HepG2 (cell line): ENCODE data around the gene PGRMC2. TPM values are rescaled to one million over a fixed set of nuclear protein-coding genes. Genes with fewer than 3 reads are reported as not detected.

Experiments
- ATF5 ChIP-seq: sonication (generic); formaldehyde crosslinking; IDR thresholded peaks from 2 replicates; pipeline ENCODE4 v1.4.0; 2020; ENCODE audit warnings: mild to moderate bottlenecking, low read depth, missing genetic modification reagents
- FOXC1 ChIP-seq: sonication (generic); formaldehyde crosslinking; IDR thresholded peaks from 2 replicates; pipeline ENCODE4 v1.8.0; 2022; ENCODE audit warnings: mild to moderate bottlenecking, missing genetic modification reagents, borderline replicate concordance
- FOXK1 ChIP-seq: sonication (generic); formaldehyde crosslinking; IDR thresholded peaks from 2 replicates; pipeline ENCODE4 v1.4.0; 2020; ENCODE audit warnings: low read depth, missing genetic modification reagents, borderline replicate concordance
- HNRNPK ChIP-seq: fragments of 200-400 bp; formaldehyde crosslinking; IDR thresholded peaks from 2 replicates; pipeline ENCODE4 v1.6.1; 2018; ENCODE audit warnings: low read length, low read depth, moderate library complexity, mild to moderate bottlenecking; ENCODE audit not compliant: poor library complexity, severe bottlenecking
- NR2F6 ChIP-seq, 2 experiments: IDR thresholded peaks; 2 replicates each; pipeline ENCODE4 v1.6.1; 2016; ENCODE audit warnings: antibody characterized with exemption in 1 of 2, mild to moderate bottlenecking in 1 of 2
- PHF21A ChIP-seq: sonication (generic); formaldehyde crosslinking; IDR thresholded peaks from 2 replicates; pipeline ENCODE4 v1.5.0; 2020; ENCODE audit warnings: mild to moderate bottlenecking, missing genetic modification reagents
- SATB2 ChIP-seq: sonication (generic); formaldehyde crosslinking; IDR thresholded peaks from 2 replicates; pipeline ENCODE4 v1.5.0; 2020; ENCODE audit warnings: missing genetic modification reagents
- SNAPC2 ChIP-seq: sonication (generic); formaldehyde crosslinking; IDR thresholded peaks from 2 replicates; pipeline ENCODE4 v1.8.1; 2022; ENCODE audit warnings: mild to moderate bottlenecking, missing genetic modification reagents
- ZNF552 ChIP-seq: sonication (generic); formaldehyde crosslinking; IDR thresholded peaks from 2 replicates; pipeline ENCODE4 v1.9.0; 2022; ENCODE audit warnings: missing genetic modification reagents, mild to moderate bottlenecking, borderline replicate concordance
- ZNF672 ChIP-seq: sonication (generic); formaldehyde crosslinking; IDR thresholded peaks from 2 replicates; pipeline ENCODE4 v1.8.1; 2022; ENCODE audit warnings: missing genetic modification reagents
- ZNF678 ChIP-seq: sonication (generic); formaldehyde crosslinking; IDR thresholded peaks from 2 replicates; pipeline ENCODE4 v1.4.0; 2020; ENCODE audit warnings: mild to moderate bottlenecking, missing genetic modification reagents
- polyA plus RNA-seq, 8 experiments: library from polyadenylated mRNA; depleted of rRNA in 3 of 8; stranded (reverse) in 7 of 8; unstranded in 1 of 8; fragments of >200 nt; fragmentation: Illumina TruSeq in 4 of 8; extraction: Trizol in 4 of 8; gene quantifications; 2 replicates each; pipeline versions ENCODE4 v1.2.1 to v1.2.3, GENCODE V29; 2011 to 2016; ENCODE audit warnings: low read depth in 4 of 8, missing spikeins in 1 of 8, mixed read lengths in 1 of 8; ENCODE audit not compliant: insufficient read depth in 1 of 8
- total RNA-seq, 5 experiments: library from RNA; depleted of rRNA; stranded (reverse); fragments of >200 nt; fragmentation: Illumina TruSeq; extraction: Trizol; gene quantifications; 2 replicates each; pipeline ENCODE4 v1.2.3, GENCODE V29; 2016; ENCODE audit warnings: low read depth in 1 of 5
- TF ChIP-seq, protein P1 (sequence below): sonication (generic); formaldehyde crosslinking; IDR thresholded peaks from one replicate; pipeline ENCODE4 v1.5.1; 2020; ENCODE audit warnings: mild to moderate bottlenecking, missing genetic modification reagents; ENCODE audit errors: not compliant biosample characterization
- TF ChIP-seq, protein P2 (sequence below): sonication (generic); formaldehyde crosslinking; IDR thresholded peaks from 2 replicates; pipeline ENCODE4 v1.4.0; 2020; ENCODE audit warnings: missing genetic modification reagents

The PGRMC2 gene
- total and polyA plus RNA-seq, 2 of the 13 experiments (the other 11 are each of a cell fraction or from before 2014, with no cell fraction given): 16.0 to 19.8 TPM

GRCh38 chr4:128287871-128288688, 467 bp upstream of the PGRMC2 start (continued):
- TF ChIP-seq ZNF552: peak; percentile 98
- TF ChIP-seq ZNF678 (CRISPR knock-in tag): peak; percentile 97
- peak; percentile 97 for TF ChIP-seq FOXC1
- TF ChIP-seq SNAPC2 (CRISPR knock-in tag): peak; percentile 88
- peak; percentile 83 for TF ChIP-seq PHF21A (CRISPR knock-in tag)
- peak; percentile 93; the same call in 1 of the 2 replicates for TF ChIP-seq ZNF672 (CRISPR knock-in tag)
- TF ChIP-seq, protein P1, sequence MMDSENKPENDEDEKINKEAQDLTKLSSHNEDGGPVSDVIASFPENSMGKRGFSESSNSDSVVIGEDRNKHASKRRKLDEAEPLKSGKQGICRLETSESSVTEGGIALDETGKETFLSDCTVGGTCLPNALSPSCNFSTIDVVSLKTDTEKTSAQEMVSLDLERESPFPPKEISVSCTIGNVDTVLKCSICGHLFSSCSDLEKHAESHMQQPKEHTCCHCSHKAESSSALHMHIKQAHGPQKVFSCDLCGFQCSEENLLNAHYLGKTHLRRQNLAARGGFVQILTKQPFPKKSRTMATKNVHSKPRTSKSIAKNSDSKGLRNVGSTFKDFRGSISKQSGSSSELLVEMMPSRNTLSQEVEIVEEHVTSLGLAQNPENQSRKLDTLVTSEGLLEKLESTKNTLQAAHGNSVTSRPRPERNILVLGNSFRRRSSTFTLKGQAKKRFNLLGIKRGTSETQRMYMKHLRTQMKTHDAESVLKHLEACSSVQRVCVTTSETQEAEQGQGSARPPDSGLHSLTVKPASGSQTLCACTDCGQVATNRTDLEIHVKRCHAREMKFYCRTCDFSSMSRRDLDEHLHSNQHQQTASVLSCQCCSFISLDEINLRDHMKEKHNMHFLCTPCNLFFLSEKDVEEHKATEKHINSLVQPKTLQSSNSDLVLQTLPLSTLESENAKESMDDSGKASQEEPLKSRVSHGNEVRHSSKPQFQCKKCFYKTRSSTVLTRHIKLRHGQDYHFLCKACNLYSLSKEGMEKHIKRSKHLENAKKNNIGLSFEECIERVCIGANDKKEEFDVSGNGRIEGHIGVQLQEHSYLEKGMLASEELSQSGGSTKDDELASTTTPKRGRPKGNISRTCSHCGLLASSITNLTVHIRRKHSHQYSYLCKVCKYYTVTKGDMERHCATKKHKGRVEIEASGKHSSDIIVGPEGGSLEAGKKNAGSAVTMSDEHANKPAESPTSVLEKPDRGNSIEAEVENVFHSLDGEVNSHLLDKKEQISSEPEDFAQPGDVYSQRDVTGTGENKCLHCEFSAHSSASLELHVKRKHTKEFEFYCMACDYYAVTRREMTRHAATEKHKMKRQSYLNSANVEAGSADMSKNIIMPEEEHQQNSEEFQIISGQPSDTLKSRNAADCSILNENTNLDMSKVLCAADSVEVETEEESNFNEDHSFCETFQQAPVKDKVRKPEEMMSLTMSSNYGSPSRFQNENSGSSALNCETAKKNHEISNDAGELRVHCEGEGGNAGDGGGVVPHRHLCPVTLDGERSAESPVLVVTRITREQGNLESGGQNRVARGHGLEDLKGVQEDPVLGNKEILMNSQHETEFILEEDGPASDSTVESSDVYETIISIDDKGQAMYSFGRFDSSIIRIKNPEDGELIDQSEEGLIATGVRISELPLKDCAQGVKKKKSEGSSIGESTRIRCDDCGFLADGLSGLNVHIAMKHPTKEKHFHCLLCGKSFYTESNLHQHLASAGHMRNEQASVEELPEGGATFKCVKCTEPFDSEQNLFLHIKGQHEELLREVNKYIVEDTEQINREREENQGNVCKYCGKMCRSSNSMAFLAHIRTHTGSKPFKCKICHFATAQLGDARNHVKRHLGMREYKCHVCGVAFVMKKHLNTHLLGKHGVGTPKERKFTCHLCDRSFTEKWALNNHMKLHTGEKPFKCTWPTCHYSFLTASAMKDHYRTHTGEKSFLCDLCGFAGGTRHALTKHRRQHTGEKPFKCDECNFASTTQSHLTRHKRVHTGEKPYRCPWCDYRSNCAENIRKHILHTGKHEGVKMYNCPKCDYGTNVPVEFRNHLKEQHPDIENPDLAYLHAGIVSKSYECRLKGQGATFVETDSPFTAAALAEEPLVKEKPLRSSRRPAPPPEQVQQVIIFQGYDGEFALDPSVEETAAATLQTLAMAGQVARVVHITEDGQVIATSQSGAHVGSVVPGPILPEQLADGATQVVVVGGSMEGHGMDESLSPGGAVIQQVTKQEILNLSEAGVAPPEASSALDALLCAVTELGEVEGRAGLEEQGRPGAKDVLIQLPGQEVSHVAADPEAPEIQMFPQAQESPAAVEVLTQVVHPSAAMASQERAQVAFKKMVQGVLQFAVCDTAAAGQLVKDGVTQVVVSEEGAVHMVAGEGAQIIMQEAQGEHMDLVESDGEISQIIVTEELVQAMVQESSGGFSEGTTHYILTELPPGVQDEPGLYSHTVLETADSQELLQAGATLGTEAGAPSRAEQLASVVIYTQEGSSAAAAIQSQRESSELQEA: peak; percentile 99
- TF ChIP-seq, protein P2, sequence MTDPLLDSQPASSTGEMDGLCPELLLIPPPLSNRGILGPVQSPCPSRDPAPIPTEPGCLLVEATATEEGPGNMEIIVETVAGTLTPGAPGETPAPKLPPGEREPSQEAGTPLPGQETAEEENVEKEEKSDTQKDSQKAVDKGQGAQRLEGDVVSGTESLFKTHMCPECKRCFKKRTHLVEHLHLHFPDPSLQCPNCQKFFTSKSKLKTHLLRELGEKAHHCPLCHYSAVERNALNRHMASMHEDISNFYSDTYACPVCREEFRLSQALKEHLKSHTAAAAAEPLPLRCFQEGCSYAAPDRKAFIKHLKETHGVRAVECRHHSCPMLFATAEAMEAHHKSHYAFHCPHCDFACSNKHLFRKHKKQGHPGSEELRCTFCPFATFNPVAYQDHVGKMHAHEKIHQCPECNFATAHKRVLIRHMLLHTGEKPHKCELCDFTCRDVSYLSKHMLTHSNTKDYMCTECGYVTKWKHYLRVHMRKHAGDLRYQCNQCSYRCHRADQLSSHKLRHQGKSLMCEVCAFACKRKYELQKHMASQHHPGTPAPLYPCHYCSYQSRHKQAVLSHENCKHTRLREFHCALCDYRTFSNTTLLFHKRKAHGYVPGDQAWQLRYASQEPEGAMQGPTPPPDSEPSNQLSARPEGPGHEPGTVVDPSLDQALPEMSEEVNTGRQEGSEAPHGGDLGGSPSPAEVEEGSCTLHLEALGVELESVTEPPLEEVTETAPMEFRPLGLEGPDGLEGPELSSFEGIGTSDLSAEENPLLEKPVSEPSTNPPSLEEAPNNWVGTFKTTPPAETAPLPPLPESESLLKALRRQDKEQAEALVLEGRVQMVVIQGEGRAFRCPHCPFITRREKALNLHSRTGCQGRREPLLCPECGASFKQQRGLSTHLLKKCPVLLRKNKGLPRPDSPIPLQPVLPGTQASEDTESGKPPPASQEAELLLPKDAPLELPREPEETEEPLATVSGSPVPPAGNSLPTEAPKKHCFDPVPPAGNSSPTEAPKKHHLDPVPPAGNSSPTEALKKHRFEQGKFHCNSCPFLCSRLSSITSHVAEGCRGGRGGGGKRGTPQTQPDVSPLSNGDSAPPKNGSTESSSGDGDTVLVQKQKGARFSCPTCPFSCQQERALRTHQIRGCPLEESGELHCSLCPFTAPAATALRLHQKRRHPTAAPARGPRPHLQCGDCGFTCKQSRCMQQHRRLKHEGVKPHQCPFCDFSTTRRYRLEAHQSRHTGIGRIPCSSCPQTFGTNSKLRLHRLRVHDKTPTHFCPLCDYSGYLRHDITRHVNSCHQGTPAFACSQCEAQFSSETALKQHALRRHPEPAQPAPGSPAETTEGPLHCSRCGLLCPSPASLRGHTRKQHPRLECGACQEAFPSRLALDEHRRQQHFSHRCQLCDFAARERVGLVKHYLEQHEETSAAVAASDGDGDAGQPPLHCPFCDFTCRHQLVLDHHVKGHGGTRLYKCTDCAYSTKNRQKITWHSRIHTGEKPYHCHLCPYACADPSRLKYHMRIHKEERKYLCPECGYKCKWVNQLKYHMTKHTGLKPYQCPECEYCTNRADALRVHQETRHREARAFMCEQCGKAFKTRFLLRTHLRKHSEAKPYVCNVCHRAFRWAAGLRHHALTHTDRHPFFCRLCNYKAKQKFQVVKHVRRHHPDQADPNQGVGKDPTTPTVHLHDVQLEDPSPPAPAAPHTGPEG (CRISPR knock-in tag): peak; percentile 84
- TF ChIP-seq ATF5: peak; percentile 90; the same call in 1 of the 2 replicates
- peak; percentile 69; the same call in 1 of the 2 replicates for TF ChIP-seq FOXK1 (CRISPR knock-in tag)
- TF ChIP-seq SATB2: peak; percentile 80; the same call in 1 of the 2 replicates
- TF ChIP-seq HNRNPK: peak; percentile 72
- no peak for TF ChIP-seq NR2F6 (IDR thresholded peaks at IDR 0.05)
- TF ChIP-seq NR2F6 (CRISPR knock-in tag; IDR thresholded peaks at IDR 0.05): peak; percentile 81
